HepG2 (cell line): ENCODE measurements around the gene SLC16A3. TPM values are rescaled to one million over a fixed set of nuclear protein-coding genes. Genes with fewer than 3 reads are reported as not detected.

Experiments used
- AHR ChIP-seq: IDR thresholded peaks from 2 replicates; pipeline ENCODE4 v1.6.1; 2018; ENCODE audit warnings: missing genetic modification reagents, missing compliant biosample characterization
- ARNT2 ChIP-seq: sonication (generic); formaldehyde crosslinking; IDR thresholded peaks from 2 replicates; pipeline ENCODE4 v1.8.0; 2022; ENCODE audit warnings: mild to moderate bottlenecking, low read depth, missing genetic modification reagents, moderate library complexity
- CBX2 ChIP-seq, 2 experiments: fragments of 200-600 bp in 1 of 2; sonication (generic); formaldehyde crosslinking in 1 of 2; IDR thresholded peaks; 2 replicates each; pipeline versions ENCODE4 v1.7.0 to v1.8.1; 2018 to 2022; ENCODE audit warnings: low read depth in 2 of 2, low read length in 1 of 2, mild to moderate bottlenecking in 1 of 2, missing genetic modification reagents in 1 of 2
- EZH2 ChIP-seq: conservative IDR thresholded peaks from 2 replicates; pipeline ENCODE4 v1.6.1; 2012; ENCODE audit warnings: mild to moderate bottlenecking, low read depth, low read length, moderate library complexity
- FIP1L1 ChIP-seq: fragments of 200-400 bp; formaldehyde crosslinking; IDR thresholded peaks from 2 replicates; pipeline ENCODE4 v1.6.1; 2018; ENCODE audit warnings: low read depth, mild to moderate bottlenecking, low read length, moderate library complexity, borderline replicate concordance; ENCODE audit not compliant: insufficient read depth
- FOXO1 ChIP-seq: sonication (generic); formaldehyde crosslinking; IDR thresholded peaks from 2 replicates; pipeline ENCODE4 v1.4.0; 2020; ENCODE audit warnings: missing genetic modification reagents
- GLI4 ChIP-seq: sonication (generic); formaldehyde crosslinking; IDR thresholded peaks from 2 replicates; pipeline ENCODE4 v1.5.1; 2020; ENCODE audit warnings: missing genetic modification reagents, mild to moderate bottlenecking, moderate library complexity, borderline replicate concordance
- GPN1 ChIP-seq: sonication (generic); formaldehyde crosslinking; IDR thresholded peaks from 2 replicates; pipeline ENCODE4 v1.5.1; 2020; ENCODE audit warnings: missing genetic modification reagents, borderline replicate concordance
- MTF2 ChIP-seq: sonication (generic); formaldehyde crosslinking; IDR thresholded peaks from 2 replicates; pipeline ENCODE4 v1.5.0; 2020; ENCODE audit warnings: missing genetic modification reagents, borderline replicate concordance
- MXD3 ChIP-seq: IDR thresholded peaks from 2 replicates; pipeline ENCODE4 v1.6.1; 2016; ENCODE audit warnings: mild to moderate bottlenecking, missing biosample characterization, missing genetic modification reagents
- MYNN ChIP-seq: sonication (generic); formaldehyde crosslinking; IDR thresholded peaks from 2 replicates; pipeline ENCODE4 v1.4.0; 2020; ENCODE audit warnings: mild to moderate bottlenecking, low read depth, missing genetic modification reagents
- NFE2L1 ChIP-seq: sonication (generic); formaldehyde crosslinking; IDR thresholded peaks from 2 replicates; pipeline ENCODE4 v1.4.0; 2020; ENCODE audit warnings: missing genetic modification reagents, mild to moderate bottlenecking, borderline replicate concordance
- PAWR ChIP-seq: sonication (generic); formaldehyde crosslinking; IDR thresholded peaks from 2 replicates; pipeline ENCODE4 v1.4.0; 2020; ENCODE audit warnings: missing genetic modification reagents, mild to moderate bottlenecking, borderline replicate concordance
- RXRA ChIP-seq: sonication (generic); formaldehyde crosslinking; IDR thresholded peaks from 2 replicates; pipeline ENCODE4 v1.5.1; 2020; ENCODE audit warnings: missing genetic modification reagents
- SOX13 ChIP-seq, 3 experiments: fragments of 450-650 bp in 1 of 3; sonication (generic) in 1 of 3; formaldehyde crosslinking in 1 of 3; IDR thresholded peaks in 2 of 3; conservative IDR thresholded peaks in 1 of 3; 2 replicates each; pipeline versions ENCODE4 v1.5.0 to v1.6.1; 2016 to 2020; ENCODE audit warnings: antibody characterized with exemption in 1 of 3, mild to moderate bottlenecking in 1 of 3, missing compliant biosample characterization in 1 of 3, missing genetic modification reagents in 1 of 3, moderate library complexity in 1 of 3
- ZBTB46 ChIP-seq: sonication (generic); formaldehyde crosslinking; IDR thresholded peaks from 2 replicates; pipeline ENCODE4 v1.4.0; 2020; ENCODE audit warnings: mild to moderate bottlenecking, missing genetic modification reagents, borderline replicate concordance
- ZNF432 ChIP-seq: sonication (generic); formaldehyde crosslinking; IDR thresholded peaks from 2 replicates; pipeline ENCODE4 v1.5.0; 2020; ENCODE audit warnings: missing genetic modification reagents, mild to moderate bottlenecking, borderline replicate concordance
- polyA plus RNA-seq, 8 experiments: library from polyadenylated mRNA; depleted of rRNA in 3 of 8; stranded (reverse) in 7 of 8; unstranded in 1 of 8; fragments of >200 nt; fragmentation: Illumina TruSeq in 4 of 8; extraction: Trizol in 4 of 8; gene quantifications; 2 replicates each; pipeline versions ENCODE4 v1.2.1 to v1.2.3, GENCODE V29; 2011 to 2016; ENCODE audit warnings: low read depth in 4 of 8, missing spikeins in 1 of 8, mixed read lengths in 1 of 8; ENCODE audit not compliant: insufficient read depth in 1 of 8
- total RNA-seq, 5 experiments: library from RNA; depleted of rRNA; stranded (reverse); fragments of >200 nt; fragmentation: Illumina TruSeq; extraction: Trizol; gene quantifications; 2 replicates each; pipeline ENCODE4 v1.2.3, GENCODE V29; 2016; ENCODE audit warnings: low read depth in 1 of 5
- TF ChIP-seq, protein P1 (sequence below): sonication (generic); formaldehyde crosslinking; IDR thresholded peaks from 2 replicates; pipeline ENCODE4 v1.4.0; 2020; ENCODE audit warnings: missing genetic modification reagents

SLC16A3 gene
- total and polyA plus RNA-seq, 2 of the 13 experiments (the other 11 are each of a cell fraction or from before 2014, with no cell fraction given), result 242 to 349 TPM

DNA sequence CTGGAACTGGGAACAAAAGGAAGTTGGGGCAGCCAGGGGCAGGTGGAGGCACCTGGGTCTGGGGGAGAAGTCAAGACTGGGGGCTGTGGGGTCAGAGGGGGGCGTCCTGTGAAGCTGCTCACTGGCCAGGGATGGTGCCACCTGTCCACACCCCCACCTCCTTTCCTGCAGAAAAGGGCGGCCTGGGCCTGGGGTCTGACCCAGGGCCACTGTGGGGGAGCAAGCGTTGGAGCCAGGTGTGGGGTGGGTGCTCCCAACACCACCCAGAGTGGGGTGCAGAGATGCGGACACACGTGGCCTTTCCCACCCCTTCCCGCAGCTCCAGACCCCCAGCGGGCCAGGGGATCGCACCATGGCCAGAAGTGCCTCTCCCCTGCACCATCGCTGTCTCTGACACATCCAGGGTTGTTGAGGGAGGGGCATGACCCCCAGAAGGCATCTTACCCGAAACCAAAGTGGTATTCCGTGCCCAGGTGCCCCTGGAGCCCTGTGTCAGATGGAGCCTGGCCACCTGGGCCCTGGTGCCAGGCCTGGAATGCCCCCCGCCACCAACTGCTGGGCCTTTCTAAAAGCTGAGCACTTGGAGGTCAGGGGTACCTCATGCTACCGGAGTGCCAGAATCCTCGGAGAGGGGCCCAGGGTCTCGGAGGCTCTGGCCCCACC, 2.6 kb upstream of the SLC16A3 start (continued):
- TF ChIP-seq, protein P1, sequence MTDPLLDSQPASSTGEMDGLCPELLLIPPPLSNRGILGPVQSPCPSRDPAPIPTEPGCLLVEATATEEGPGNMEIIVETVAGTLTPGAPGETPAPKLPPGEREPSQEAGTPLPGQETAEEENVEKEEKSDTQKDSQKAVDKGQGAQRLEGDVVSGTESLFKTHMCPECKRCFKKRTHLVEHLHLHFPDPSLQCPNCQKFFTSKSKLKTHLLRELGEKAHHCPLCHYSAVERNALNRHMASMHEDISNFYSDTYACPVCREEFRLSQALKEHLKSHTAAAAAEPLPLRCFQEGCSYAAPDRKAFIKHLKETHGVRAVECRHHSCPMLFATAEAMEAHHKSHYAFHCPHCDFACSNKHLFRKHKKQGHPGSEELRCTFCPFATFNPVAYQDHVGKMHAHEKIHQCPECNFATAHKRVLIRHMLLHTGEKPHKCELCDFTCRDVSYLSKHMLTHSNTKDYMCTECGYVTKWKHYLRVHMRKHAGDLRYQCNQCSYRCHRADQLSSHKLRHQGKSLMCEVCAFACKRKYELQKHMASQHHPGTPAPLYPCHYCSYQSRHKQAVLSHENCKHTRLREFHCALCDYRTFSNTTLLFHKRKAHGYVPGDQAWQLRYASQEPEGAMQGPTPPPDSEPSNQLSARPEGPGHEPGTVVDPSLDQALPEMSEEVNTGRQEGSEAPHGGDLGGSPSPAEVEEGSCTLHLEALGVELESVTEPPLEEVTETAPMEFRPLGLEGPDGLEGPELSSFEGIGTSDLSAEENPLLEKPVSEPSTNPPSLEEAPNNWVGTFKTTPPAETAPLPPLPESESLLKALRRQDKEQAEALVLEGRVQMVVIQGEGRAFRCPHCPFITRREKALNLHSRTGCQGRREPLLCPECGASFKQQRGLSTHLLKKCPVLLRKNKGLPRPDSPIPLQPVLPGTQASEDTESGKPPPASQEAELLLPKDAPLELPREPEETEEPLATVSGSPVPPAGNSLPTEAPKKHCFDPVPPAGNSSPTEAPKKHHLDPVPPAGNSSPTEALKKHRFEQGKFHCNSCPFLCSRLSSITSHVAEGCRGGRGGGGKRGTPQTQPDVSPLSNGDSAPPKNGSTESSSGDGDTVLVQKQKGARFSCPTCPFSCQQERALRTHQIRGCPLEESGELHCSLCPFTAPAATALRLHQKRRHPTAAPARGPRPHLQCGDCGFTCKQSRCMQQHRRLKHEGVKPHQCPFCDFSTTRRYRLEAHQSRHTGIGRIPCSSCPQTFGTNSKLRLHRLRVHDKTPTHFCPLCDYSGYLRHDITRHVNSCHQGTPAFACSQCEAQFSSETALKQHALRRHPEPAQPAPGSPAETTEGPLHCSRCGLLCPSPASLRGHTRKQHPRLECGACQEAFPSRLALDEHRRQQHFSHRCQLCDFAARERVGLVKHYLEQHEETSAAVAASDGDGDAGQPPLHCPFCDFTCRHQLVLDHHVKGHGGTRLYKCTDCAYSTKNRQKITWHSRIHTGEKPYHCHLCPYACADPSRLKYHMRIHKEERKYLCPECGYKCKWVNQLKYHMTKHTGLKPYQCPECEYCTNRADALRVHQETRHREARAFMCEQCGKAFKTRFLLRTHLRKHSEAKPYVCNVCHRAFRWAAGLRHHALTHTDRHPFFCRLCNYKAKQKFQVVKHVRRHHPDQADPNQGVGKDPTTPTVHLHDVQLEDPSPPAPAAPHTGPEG (CRISPR knock-in tag), result no peak
- TF ChIP-seq ARNT2 (0 out of 2 replicates have a peak, but pooled peaks have one; percentile 8), GPN1 (CRISPR knock-in tag) (no peak), CBX2 (IDR thresholded peaks at IDR 0.05; ENCODE audit: low read depth, low read length) (no peak), CBX2 (CRISPR knock-in tag; IDR thresholded peaks at IDR 0.05; ENCODE audit: low read depth) (no peak), MTF2 (CRISPR knock-in tag) (no peak), ZNF432 (CRISPR knock-in tag) (no peak), FOXO1 (CRISPR knock-in tag) (0 out of 2 replicates have a peak, but pooled peaks have one; percentile 1), SOX13 (IDR thresholded peaks at IDR 0.05) (no peak), SOX13 (CRISPR knock-in tag; conservative IDR thresholded peaks at IDR 0.05 in 1 of 2, IDR thresholded peaks at IDR 0.05 in 1 of 2) (no peak), GLI4 (CRISPR knock-in tag) (no peak), EZH2 (no peak), NFE2L1 (CRISPR knock-in tag) (peak; percentile 41; the same call in 1 of the 2 replicates), ZBTB46 (CRISPR knock-in tag) (0 out of 2 replicates have a peak, but pooled peaks have one; percentile 21), FIP1L1 (no peak), MXD3 (CRISPR knock-in tag) (no peak), PAWR (CRISPR knock-in tag) (no peak), MYNN (CRISPR knock-in tag) (no peak), AHR (CRISPR knock-in tag) (0 out of 2 replicates have a peak, but pooled peaks have one; percentile 28), RXRA (CRISPR knock-in tag) (peak; percentile 16; the same call in 1 of the 2 replicates)
